NCI-H2081 (cell line): ENCODE results near the gene SLC17A9.
"Not testable (repeated sequence)": the region's sequence is repeated elsewhere in the genome, so short reads cannot be mapped to it uniquely, and the experiment has no call there.

ENCODE experiments used
- DNase-seq, 2 experiments: peaks; one replicate each; lab custom pipeline; 2025; lab: John Stamatoyannopoulos, UW

SLC17A9 gene

GRCh38 chr20:62956387-62957135 lies 4.1 kb downstream of the SLC17A9 start:
- no peak for DNase-seq

DNA sequence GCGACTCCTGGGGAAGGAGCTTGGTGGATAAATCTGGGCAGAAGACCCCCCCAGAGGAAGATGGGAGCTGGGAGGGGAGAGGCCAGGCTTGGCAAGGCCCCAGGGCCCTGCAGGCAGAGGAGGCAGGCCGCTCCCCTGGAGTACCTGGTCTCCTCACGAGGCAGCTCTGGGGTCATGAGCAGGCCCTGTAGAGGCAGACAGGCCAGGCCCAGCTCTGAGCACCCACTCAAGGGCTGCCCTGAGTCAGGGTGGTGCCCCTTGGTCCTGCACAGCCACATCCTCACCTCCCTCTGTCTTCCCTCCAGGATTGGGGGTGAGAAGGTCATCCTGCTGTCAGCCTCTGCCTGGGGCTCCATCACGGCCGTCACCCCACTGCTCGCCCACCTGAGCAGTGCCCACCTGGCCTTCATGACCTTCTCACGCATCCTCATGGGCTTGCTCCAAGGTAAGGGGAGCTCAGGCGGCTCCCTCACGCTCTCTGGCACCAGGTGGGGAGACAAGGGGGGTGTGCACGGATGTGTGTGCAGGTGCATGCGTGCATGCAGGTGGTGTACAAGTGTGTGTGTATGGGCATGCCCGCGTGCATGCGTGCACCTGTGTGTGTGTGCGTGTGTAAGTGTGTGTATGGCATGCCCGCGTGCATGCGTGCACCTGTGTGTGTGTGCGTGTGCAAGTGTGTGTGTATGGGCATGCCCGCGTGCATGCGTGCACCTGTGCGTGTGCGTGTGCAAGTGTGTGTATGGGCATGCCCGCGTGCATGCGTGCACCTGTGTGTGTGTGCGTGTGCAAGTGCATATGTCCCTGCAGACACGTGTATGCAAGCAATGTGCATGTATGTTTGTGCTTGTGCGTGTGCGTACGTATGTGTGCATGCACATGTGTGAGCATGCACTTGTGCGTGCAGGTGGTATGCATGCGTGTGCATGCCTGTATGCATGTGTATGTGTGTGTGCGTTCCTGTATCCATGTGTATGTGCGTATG lies 4.9 kb downstream of the SLC17A9 start:
- no peak for DNase-seq

GRCh38 chr20:62958388-62959100 lies 6.0 kb downstream of the SLC17A9 start:
- DNase-seq = no peak

GRCh38 chr20:62959101-62959971 lies 6.8 kb downstream of the SLC17A9 start:
- no peak for DNase-seq

DNA sequence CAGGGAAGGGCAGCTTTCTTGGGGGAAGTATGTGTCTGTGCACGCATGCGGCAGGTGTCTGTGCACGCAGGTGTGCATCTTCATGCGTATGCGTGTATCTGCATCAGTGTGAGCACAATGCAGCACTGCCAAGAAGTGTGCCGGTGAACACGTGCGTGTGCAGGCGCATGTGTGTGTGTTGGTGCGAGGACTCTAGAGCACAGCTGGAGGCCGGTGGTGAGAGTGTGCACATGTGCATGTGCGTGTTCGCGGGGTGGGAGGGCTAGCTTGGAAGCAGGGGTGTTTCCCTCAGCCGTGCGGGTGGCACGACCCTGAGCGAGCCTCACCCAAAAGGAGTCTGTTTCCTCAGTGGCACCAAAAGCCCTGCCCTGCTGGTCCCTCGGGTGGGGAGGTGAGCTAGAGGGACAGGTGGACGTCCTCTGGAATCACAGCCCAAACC lies 7.5 kb downstream of the SLC17A9 start:
- no peak for DNase-seq

- DNase-seq = not testable (repeated sequence)
These were observed 8.2 kb downstream of the SLC17A9 start for GRCh38 chr20:62960446-62961309.

DNA sequence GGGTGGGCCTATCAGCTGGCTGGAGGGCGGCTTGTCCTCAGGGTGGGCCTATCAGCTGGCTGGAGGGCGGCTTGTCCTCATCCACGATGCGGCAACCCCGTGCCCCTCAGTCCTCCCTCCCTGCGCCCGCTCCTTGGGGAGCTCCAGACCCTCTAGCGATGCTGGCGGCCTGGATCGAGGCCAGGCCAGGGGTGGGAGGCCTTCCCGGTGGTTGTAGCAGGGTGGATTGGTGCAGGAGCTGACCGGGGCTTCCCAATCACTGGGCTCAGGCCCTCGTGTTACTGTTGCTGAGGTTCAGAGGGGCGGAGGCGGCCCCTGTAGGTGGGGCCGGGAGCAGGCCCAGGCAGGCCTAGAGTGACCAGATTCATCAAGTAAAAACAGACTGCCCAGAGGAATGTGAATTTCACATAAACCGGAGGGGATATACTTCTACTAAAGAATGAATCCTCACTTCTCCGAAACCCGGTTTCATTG lies 8.8 kb downstream of the SLC17A9 start:
- DNase-seq = no peak

DNA sequence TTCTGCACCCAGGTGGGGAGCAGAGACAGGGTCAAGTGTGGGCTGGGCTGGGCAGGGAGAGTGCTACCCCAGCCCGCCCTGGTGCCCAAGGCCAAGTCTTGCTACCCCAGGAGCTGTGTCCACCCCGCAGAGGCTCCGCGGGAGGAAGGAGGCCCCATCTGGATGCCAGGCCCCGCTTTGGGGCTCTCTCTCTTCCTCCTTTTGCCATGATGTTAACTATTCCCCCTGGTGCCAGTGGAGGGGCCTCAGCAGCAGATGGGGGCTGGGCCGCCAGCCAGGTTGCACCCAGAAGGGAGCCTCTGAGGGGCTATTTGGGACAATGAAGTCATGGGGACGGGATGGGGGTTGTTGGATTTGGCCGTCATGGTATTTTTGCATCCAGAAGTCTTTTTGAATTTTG lies 9.3 kb downstream of the SLC17A9 start:
- DNase-seq = no peak

GRCh38 chr20:62962221-62962879 lies 9.8 kb downstream of the SLC17A9 start:
- DNase-seq = no peak

GRCh38 chr20:62962891-62963613 lies 10.5 kb downstream of the SLC17A9 start:
- DNase-seq = no peak

DNA sequence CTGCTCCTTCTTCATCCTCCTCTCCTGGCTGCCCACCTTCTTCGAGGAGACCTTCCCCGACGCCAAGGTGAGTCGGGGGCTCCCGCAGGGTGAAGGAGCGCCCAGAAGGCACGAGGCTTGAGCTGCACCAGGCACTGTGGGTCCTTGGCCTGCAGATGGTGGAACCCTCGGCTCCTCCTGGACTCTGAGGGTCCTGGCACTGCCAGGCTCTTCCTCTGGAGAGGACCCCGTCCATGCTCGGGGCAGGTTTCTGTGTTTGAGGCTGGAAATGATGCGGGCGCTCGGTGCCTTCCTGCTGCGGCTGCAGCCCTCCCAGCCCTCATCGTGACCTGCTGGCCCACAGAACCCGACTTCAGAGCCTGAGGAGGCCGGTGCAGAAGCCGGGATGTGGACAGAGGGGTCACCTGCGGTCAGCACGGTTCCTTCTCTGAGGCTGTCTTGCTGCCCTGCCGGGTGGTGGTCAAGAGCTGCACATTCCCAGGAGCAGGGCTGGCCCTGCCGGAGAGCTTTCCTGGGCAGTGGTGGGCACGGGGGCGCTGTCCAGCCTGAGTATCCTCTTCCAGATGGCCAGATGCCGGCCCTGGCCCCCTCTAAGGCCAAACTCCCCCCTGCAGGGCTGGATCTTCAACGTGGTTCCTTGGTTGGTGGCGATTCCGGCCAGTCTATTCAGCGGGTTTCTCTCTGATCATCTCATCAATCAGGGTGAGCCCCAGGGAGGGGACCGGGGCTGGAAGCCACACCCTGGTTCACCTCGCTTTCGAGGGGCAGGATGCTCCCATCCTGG lies 11.3 kb downstream of the SLC17A9 start:
- DNase-seq = no peak

DNA sequence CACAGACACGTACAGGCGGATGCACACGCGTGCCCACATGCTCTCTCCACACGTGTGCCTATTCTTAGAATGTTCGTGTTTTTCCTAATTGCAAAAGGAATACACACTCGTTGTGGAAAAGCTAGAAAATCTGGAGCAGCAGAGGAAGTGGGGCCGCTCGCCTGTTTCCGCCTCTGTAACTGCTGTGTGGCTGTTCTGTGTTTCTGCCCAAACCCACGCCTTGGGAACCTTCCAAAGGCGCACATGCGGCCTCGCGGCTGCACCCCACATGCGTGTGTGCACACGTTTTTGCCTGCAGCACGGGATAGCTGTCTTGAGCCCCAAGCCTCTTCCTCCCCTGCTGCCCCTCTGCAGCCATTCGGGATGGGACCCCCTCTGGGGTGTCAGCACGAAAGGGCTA lies 12.2 kb downstream of the SLC17A9 start:
- DNase-seq = no peak

DNA sequence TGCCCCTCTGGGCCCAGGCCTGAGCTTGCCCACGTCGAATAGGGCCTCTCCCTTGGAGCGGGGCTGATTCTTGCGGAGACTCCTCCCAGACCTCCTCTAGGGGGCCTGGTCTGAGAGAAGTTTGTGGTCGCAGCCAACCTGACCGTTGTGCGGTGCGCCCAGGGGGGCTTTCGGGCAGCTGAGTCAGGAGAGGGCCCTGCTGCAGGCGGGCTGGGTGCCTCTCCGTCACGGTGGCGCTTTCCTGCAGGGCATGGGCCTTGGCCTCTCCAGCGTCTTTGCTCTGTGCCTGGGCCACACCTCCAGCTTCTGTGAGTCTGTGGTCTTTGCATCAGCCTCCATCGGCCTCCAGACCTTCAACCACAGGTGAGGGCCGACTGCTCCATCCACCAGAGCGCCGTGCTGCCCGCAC lies 12.9 kb downstream of the SLC17A9 start:
- DNase-seq = no peak

GRCh38 chr20:62966212-62967148 lies 14.0 kb downstream of the SLC17A9 start:
- DNase-seq = no peak

DNA sequence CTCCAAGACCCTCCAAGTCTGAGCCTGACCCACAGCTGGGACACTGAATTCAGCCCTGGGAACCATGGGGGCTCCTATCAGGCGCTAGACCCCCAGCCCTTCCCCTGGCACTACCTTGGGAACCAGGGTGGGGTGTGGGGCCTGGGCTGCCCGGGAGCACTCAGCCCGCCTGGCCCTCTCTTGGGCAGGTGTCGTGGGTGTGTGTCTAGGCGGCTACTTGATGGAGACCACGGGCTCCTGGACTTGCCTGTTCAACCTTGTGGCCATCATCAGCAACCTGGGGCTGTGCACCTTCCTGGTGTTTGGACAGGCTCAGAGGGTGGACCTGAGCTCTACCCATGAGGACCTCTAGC lies 14.6 kb downstream of the SLC17A9 start:
- no peak for DNase-seq

DNA sequence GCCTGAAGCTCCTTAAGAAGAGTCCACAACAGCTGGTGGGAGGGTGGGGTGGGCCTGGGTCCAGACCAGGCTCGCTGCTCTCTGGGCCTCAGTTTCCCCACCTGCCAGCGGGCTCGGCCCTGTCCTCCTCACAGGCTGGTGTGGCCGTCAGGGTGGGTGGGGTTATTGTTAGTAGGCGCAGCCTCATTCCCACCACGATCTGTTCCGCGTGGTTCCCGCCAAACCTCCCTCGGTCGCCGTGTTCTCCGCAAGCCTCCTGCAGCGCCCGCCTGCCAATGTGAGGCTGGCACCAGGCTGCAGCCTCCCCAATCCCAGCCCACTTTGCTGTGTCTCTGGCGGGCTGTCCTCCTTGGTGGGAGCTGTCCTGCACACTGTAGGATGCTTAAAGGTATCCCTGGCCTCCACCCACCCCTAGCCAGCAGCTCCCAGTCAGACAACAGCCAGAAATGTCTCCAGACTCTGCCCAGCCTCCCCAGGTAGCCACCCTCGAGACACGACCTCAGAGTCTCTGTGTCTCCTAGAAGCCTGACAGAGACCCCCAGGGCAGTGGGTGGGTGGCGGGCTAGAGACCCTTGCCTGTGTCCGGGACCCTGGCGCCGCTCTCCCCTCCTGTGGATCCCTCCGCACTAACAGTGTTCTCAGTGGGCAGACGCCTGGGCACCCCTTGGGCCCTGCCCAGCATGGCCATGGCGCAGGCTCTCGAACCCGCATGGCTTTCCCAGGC lies 15.3 kb downstream of the SLC17A9 start:
- DNase-seq = no peak
